Superior temporal gyrus (tissue), 1 donor: ENCODE results near the gene ITIH1.

ENCODE experiments used
- DNase-seq: peaks from one replicate; pipeline ENCODE4 v3.0.0-alpha.2; 2016; ENCODE audit errors: extremely low spot score

The ITIH1 gene

DNA sequence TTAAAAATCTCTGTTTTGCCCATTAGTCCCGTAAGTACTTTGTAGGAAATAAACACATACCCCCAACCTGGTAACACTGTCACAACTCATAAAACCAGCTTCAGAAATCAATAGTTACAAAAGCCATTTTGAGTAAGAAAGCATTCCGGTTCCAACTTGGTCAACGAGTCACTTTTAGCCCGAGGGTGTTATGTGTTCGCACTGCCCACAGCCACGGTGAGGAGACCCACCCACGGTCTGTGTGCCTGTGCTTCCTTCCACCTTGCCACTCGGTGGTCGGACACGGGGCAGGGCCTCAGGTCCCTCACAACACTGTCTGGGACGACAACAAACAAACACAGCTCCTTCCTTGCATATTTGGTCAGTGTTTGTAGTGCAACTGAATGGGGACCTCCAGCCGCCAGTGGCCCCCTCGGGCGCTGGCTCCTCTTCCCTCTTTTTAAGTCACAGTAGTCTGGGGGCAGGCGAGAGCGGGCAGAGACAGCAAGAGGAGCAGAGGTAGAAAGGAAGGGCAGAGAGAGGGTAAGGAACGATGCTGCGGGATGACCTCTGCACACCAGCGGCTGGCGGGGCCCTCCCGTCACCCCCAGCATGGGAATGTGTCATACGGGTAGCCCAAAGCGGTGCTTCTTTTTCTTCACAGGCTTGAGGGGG, 62.6 kb downstream of the ITIH1 start:
- DNase-seq: no peak

DNA sequence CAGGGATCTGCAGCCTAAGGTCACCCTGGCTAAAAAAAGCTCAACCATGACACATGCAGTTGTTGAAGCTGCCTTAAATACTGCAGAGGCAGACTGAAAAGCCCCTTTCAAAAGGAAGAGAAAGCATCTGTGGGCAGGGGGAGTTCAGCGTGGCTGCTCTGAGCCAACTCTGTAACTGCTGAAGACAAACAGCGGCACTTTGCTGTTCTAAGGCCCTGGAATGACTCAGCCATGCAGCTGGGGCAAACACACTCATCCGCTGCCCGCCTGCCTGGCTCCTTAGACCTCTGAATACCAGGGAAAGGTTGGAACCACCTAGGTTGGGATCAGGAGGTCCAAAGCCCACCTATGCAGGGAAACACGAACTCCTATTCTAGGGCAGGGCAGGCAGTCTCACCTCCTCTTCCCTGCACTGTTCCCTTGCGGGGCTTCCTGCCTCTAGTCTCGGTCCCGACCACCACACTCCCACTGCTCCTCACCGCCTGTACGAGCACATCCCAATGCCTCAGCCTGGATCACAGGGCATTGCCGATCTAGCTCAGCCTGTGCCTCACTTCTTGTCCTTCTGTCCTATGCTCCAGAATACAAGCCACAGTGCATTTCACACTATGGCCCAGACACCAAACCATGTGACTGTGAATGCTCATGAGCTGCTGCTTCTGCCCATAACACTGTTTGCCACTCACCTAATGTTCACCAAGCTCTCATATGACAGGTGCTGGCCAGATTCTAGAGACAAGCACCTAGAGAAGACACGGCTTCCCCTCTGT, 64.0 kb downstream of the ITIH1 start:
- DNase-seq: no peak
